BLaER1 treated with 17β-estradiol and CSF1 and Interleukin-3, amounts not matched to agents 10 nM and 100 nM (cell line): ENCODE measurements around the gene PAPSS2.

ENCODE experiments used
- H3K27ac ChIP-seq, 11 experiments: shearing (Covaris generic); formaldehyde crosslinking; 2 replicates each; pipeline ENCODE4 v1.8.1; 2022
- H3K27me3 ChIP-seq, 11 experiments: shearing (Covaris generic); formaldehyde crosslinking; 2 replicates each; pipeline ENCODE4 v1.8.1; 2022
- H3K36me3 ChIP-seq, 11 experiments: shearing (Covaris generic); formaldehyde crosslinking; 2 replicates each; pipeline ENCODE4 v1.8.1; 2022
- H3K4me1 ChIP-seq, 10 experiments: shearing (Covaris generic); formaldehyde crosslinking; 2 replicates each; pipeline ENCODE4 v1.8.1; 2022
- H3K4me2 ChIP-seq, 11 experiments: shearing (Covaris generic); formaldehyde crosslinking; 2 replicates each; pipeline ENCODE4 v1.8.1; 2022
- H3K4me3 ChIP-seq, 10 experiments: shearing (Covaris generic); formaldehyde crosslinking; 2 replicates each; pipeline ENCODE4 v1.8.1; 2022
- H3K9ac ChIP-seq, 11 experiments: shearing (Covaris generic); formaldehyde crosslinking; 2 replicates each; pipeline ENCODE4 v1.8.1; 2022
- H3K9me3 ChIP-seq, 11 experiments: shearing (Covaris generic); formaldehyde crosslinking; replicated peaks in 1 of 11; 2 replicates each; pipeline ENCODE4 v1.8.1; 2022
- H4K20me1 ChIP-seq, 11 experiments: shearing (Covaris generic); formaldehyde crosslinking; 2 replicates each; pipeline ENCODE4 v1.8.1; 2022
- Cebpa-rat ChIP-seq, 11 experiments: shearing (Covaris generic); IDR thresholded peaks; 2 replicates each; pipeline ENCODE4 v1.8.1; 2022

The PAPSS2 gene

DNA sequence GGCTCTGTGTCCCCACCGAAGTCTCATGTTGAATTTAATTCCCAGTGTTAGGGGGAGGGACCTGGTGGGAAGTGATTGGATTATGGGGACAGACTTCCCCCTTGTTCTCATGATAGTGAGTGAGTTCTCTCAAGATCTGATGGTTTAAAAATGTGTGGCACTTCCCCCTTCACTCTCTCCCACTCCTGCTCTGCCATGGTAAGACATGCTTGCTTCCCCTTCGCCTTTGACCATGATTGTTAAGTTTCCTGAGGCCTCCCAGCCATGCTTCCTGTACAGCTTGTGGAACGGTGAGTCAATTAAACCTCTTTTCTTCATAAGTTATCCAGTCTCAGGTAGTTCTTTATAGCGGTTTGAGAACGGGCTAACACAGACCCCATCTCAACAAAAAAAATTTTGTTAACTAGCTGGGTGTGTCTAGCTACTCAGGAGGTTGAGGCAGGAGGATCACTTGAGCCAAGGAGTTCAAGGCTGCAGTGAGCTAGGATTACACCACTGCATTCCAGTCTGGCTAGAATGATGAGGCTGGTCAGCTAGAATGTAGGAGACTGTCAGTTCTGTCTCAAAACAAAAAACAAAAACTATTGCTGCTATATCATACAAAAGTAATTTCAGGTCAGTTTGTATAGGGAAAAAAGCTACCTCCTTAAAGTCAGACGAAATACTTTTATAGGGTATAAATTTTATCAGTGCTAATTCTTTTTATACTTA is 100.7 kb downstream of the PAPSS2 start:
- Histone ChIP-seq H3K27me3 (no peaks in the 10 kb centered on the region), H3K9ac (no peak overlapping the region), H3K4me2 (peak overlapping the region; percentile 21 to 73 (median 34); a peak in 18 of 22 replicates), H3K36me3 (peaks cover 19 to 72% (median 50%) of the 10 kb centered on the region in 11 experiments), H3K4me1 (peaks cover 7 to 35% (median 17%) of the 10 kb centered on the region in 10 experiments; a peak in 19 of 20 replicates), H3K27ac (peak overlapping the region in 3 of 11 experiments; percentile 16 to 34 (median 30); a peak in 5 of 22 replicates), H3K4me3 (no peak overlapping the region), H4K20me1 (no peaks in the 10 kb centered on the region), H3K9me3 (no peaks in the 10 kb centered on the region)
- no peak for TF ChIP-seq Cebpa-rat (IDR thresholded peaks at IDR 0.05)

DNA sequence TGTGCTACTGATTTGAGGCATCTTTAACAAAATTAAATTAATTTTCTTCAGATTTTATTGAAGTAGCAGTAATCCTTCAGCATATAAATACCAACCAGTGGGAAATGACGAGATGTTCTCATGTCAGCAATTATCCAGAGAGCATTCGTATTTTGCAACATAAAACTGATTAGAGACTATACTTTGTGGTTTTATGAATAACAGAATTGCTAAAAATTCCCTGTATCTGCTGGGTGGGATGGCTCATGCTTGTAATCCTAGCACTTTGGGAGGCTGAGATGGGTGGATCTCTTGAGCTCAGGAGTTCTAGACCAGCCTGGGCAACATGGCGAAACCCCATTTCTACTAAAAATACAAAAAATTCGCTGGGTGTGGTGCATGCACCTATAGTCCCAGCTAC is 101.5 kb downstream of the PAPSS2 start:
- H4K20me1 ChIP-seq: no peaks in the 10 kb centered on the region
- H3K4me2 ChIP-seq: peak overlapping the region in 3 of 11 experiments; percentile 3 to 61 (median 24); a peak in 3 of 22 replicates
- H3K9ac ChIP-seq: no peak overlapping the region
- H3K27ac ChIP-seq: no peak overlapping the region
- H3K4me1 ChIP-seq: peaks cover 7 to 35% (median 17%) of the 10 kb centered on the region in 10 experiments; a peak in 19 of 20 replicates
- TF ChIP-seq Cebpa-rat (IDR thresholded peaks at IDR 0.05): no peak
- no peak overlapping the region for H3K4me3 ChIP-seq
- H3K36me3 ChIP-seq: peaks cover 18 to 71% (median 50%) of the 10 kb centered on the region in 11 experiments
- H3K27me3 ChIP-seq: no peaks in the 10 kb centered on the region
- H3K9me3 ChIP-seq: no peaks in the 10 kb centered on the region

DNA sequence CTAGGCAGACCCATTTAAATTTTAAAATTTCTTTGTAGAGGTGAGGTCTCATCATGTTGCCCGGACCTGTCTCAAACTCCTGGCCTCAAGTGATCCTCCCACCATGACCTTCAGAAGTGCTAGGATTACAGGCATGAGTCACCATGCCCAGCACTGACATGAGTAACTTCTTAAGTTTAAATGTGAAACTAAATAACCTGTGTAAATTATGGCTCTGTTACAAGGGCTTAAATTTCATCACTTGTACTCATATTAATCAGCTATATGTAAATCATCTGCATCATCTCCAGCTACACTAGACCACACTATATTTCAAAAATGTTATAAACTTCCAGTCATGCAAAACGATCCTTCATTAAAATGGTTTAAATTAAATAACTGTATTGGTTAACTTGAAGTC is 102.2 kb downstream of the PAPSS2 start:
- Histone ChIP-seq H3K27ac (no peak overlapping the region), H3K4me1 (peaks cover 7 to 35% (median 17%) of the 10 kb centered on the region in 10 experiments; a peak in 19 of 20 replicates), H3K27me3 (no peaks in the 10 kb centered on the region), H3K36me3 (peaks cover 23 to 71% (median 51%) of the 10 kb centered on the region in 11 experiments), H3K9ac (no peak overlapping the region), H3K4me2 (peak overlapping the region in 2 of 11 experiments; percentile 24 to 61; a peak in 2 of 22 replicates), H3K9me3 (no peaks in the 10 kb centered on the region), H4K20me1 (no peaks in the 10 kb centered on the region), H3K4me3 (no peak overlapping the region)
- TF ChIP-seq Cebpa-rat (IDR thresholded peaks at IDR 0.05): no peak

DNA sequence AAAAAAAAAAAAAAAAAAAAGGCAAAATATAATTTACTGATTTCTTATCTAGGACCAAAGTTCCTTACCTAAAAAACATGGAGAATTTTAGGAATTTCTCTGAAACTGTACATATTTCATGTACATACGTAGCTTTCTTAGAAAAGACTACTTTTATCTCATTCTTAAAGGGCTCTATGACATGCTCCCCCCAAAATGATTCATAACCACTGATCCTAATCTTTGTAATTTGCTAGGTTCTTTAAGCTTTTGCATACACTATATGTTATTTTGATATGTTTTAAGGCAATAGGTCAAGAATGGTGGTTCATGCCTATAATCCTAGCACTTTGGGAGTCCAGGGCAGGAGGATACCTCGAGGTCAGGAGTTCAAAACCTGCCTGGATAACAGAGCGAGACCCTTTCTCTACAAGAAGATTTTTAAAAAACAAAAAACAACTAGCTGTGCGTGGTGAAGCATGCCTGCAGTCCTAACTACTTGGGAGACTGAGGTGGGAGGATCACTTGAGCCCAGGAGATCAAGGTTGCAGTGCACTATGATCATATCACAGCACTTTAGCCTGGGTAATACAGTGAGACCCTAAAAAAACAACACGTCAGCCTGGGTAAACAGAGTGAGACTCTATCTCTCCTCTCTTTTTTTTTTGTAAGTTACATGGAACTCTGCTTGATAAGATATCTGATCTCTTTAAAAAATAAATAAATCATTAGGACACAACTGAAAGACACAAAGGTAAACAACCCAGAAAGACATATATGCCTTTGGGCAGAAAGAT is 103.6 kb downstream of the PAPSS2 start:
- H3K27me3 ChIP-seq: no peaks in the 10 kb centered on the region
- TF ChIP-seq Cebpa-rat (IDR thresholded peaks at IDR 0.05): no peak
- H3K9ac ChIP-seq: no peak overlapping the region
- no peak overlapping the region for H3K27ac ChIP-seq
- no peaks in the 10 kb centered on the region; a peak in 1 of 22 replicates for H4K20me1 ChIP-seq
- H3K4me1 ChIP-seq: peaks cover 7 to 35% (median 17%) of the 10 kb centered on the region in 10 experiments; a peak in 19 of 20 replicates
- peaks cover 33 to 81% (median 60%) of the 10 kb centered on the region in 11 experiments for H3K36me3 ChIP-seq
- H3K9me3 ChIP-seq: no peaks in the 10 kb centered on the region
- H3K4me2 ChIP-seq: no peak overlapping the region
- no peak overlapping the region for H3K4me3 ChIP-seq

DNA sequence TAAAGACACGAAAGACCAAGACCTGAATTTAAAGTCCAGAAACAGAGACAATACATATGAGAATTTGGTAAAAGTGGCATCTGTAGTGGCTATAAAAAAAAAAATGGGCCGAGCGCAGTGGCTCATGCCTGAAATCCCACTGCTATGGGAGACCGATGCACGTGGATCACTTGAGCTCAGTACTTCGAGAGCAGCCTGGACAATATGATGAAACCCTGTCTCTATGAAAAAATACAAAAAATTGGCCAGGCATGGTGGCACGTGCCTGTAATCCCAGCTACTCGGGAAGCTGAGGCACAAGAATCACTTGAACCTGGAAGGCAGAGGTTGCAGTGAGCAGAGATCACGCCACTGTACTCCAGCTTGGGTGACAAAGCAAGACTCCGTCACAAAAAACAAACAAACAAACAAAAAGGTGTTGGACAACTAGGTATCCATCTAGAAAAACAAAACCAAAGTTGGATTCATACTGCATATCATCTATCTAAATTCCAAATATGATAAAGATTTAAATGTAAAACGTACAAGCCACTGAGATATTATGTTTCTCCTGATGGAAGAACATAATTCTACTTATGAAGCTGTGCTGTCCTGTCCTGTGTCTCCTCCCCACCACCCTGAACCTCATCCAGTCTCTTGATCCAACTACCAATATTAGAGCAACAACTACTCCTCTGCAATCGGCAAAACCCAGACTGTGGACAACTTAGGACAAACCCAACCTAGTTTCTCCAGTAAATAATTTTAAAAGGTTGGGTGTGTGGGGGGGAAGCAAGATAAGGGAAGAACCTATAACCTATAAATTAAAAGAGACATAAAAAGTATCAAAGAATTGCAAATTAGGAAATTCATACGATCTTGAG is 104.6 kb downstream of the PAPSS2 start:
- Histone ChIP-seq H3K4me1 (peaks cover 7 to 32% (median 17%) of the 10 kb centered on the region in 10 experiments; a peak in 19 of 20 replicates), H3K36me3 (peaks cover 41 to 81% (median 64%) of the 10 kb centered on the region in 11 experiments), H3K4me2 (no peak overlapping the region), H3K27me3 (no peaks in the 10 kb centered on the region), H4K20me1 (no peaks in the 10 kb centered on the region; a peak in 1 of 22 replicates), H3K27ac (no peak overlapping the region), H3K4me3 (no peak overlapping the region), H3K9ac (no peak overlapping the region), H3K9me3 (no peaks in the 10 kb centered on the region)
- TF ChIP-seq Cebpa-rat (IDR thresholded peaks at IDR 0.05): no peak

DNA sequence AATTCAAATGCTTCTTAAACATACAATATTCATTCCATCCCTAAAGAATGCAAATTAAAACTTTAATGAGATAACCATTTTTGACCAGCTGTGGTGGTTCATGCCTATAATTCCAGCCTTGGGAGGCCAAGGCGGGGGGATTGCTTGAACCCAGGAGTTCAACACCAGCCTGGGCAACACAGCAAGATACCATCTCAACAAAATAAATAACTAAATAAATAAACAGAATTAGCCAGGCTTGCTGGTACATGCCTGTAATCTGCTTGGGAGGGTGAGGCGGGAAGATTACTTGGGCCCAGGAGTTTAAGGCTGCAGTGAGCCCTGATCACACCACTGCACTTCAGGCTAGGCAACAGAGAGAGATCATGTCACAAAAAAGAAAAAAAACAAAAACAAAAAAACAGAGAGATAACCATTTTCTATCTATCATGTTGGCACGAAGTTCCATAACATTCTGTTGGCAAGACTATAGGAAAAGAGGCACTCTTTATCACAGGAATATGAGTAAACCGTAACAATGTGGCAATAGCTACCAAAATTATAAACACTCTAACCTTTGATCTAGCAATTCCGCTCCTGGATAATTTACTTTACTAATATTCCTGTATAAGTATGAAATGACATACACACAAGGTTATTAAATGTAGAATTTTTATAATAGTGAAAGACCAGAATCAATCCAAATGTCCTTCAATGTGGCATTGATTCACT is 106.1 kb downstream of the PAPSS2 start:
- Histone ChIP-seq H3K27ac (no peak overlapping the region), H3K9me3 (no peaks in the 10 kb centered on the region), H3K4me3 (no peak overlapping the region), H3K36me3 (peaks cover 51 to 88% (median 71%) of the 10 kb centered on the region in 11 experiments), H3K4me2 (no peak overlapping the region), H3K4me1 (peaks cover 0 to 17% (median 5%) of the 10 kb centered on the region in 10 experiments; a peak in 10 of 20 replicates), H3K9ac (no peak overlapping the region), H4K20me1 (no peaks in the 10 kb centered on the region; a peak in 1 of 22 replicates), H3K27me3 (no peaks in the 10 kb centered on the region)
- no peak for TF ChIP-seq Cebpa-rat (IDR thresholded peaks at IDR 0.05)

DNA sequence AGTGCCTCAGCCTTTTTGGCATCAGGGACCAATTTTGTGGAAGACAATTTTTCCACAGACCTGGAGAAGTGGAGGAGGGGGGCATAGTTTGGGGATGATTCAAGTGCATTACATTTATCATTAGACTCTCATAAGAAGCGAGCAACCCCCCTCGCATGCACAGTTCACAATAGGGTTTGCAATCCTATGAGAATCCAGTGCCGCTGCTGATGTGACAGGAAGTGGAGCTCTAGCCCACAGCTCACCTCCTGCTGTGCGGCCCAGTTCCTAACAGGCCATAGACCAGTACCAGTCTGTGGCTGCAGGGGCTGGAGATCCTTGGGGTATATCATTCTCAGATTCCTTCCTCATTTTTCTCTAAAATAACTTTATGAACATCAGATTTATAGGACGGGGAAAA is 107.6 kb downstream of the PAPSS2 start:
- peaks cover 0 to 3% (median 0%) of the 10 kb centered on the region in 10 experiments; a peak in 4 of 20 replicates for H3K4me1 ChIP-seq
- no peak for TF ChIP-seq Cebpa-rat (IDR thresholded peaks at IDR 0.05)
- no peaks in the 10 kb centered on the region for H3K27me3 ChIP-seq
- no peaks in the 10 kb centered on the region for H3K9me3 ChIP-seq
- H3K36me3 ChIP-seq: peaks cover 45 to 85% (median 65%) of the 10 kb centered on the region in 11 experiments
- H3K27ac ChIP-seq: no peak overlapping the region
- H3K4me2 ChIP-seq: no peak overlapping the region
- H4K20me1 ChIP-seq: peaks cover 0 to 3% (median 0%) of the 10 kb centered on the region in 11 experiments; a peak in 2 of 22 replicates
- no peak overlapping the region for H3K4me3 ChIP-seq
- H3K9ac ChIP-seq: no peak overlapping the region

DNA sequence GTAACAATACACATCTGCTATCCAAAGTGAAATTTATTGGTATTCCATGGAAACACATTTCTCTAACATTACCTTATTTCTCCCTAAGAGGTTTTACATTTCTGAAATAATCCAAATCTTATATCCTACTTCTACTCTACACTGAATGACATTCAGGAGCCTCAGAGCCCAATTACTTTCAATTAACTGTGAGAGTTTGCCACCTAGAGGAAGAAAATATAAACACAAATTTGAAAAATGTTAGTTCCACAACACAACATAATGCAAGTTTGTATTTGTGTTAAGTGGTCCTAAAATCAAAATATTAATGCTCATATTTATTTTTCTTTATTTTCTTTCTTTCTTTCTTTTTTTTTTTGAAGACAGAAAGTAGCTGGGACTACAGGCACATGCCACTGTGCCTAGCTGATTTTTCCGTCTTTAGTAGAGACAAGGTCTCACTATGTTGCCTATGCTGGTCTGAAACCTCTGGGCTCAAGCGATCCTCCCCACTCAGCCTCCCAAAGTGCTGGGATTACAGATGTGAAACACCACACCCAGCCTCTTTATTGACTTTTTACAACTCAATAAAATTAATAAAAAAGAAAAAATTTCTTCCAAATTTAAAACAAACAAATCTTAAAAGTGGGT is 112.3 kb downstream of the PAPSS2 start:
- H3K9me3 ChIP-seq: no peaks in the 10 kb centered on the region
- H3K4me2 ChIP-seq: no peak overlapping the region
- H3K9ac ChIP-seq: no peak overlapping the region
- peaks cover 43 to 78% (median 58%) of the 10 kb centered on the region in 11 experiments for H3K36me3 ChIP-seq
- H3K27ac ChIP-seq: no peak overlapping the region
- no peak overlapping the region for H3K4me3 ChIP-seq
- TF ChIP-seq Cebpa-rat (IDR thresholded peaks at IDR 0.05): no peak
- peaks cover 0 to 20% (median 10%) of the 10 kb centered on the region in 10 experiments; a peak in 10 of 20 replicates for H3K4me1 ChIP-seq
- peaks cover 0 to 7% (median 0%) of the 10 kb centered on the region in 11 experiments; a peak in 5 of 22 replicates for H4K20me1 ChIP-seq
- no peaks in the 10 kb centered on the region for H3K27me3 ChIP-seq
